OCI-LY1 (cell line): Measurements from ENCODE around the gene ULBP2.

ENCODE experiments used
- H2AFZ ChIP-seq: fragments of 200-600 bp; sonication (generic), shearing (Covaris generic); 2 replicates; pipeline ENCODE4 v1.6.0; 2014; ENCODE audit warnings: antibody characterized with exemption, mild to moderate bottlenecking, low read length
- H3F3A ChIP-seq: fragments of 200-600 bp; sonication (generic), shearing (Covaris generic); 2 replicates; pipeline ENCODE4 v1.6.0; 2014; ENCODE audit warnings: mild to moderate bottlenecking, antibody characterized with exemption, low read length, moderate library complexity; ENCODE audit not compliant: insufficient read depth
- H3K27ac ChIP-seq: fragments of 200-600 bp; sonication (generic); 2 replicates; pipeline ENCODE4 v1.5.1; 2014; ENCODE audit warnings: low read length, mixed run types, mild to moderate bottlenecking, low read depth; ENCODE audit not compliant: poor library complexity, severe bottlenecking
- H3K27me3 ChIP-seq: fragments of 200-600 bp; sonication (generic); 2 replicates; pipeline ENCODE4 v1.6.0; 2014; ENCODE audit warnings: antibody characterized with exemption, mild to moderate bottlenecking, low read length, moderate library complexity; ENCODE audit not compliant: insufficient read depth
- H3K36me3 ChIP-seq: fragments of 200-600 bp; sonication (generic); 2 replicates; pipeline ENCODE4 v1.6.1; 2014; ENCODE audit warnings: mild to moderate bottlenecking, antibody characterized with exemption, low read length, moderate library complexity, mixed read lengths; ENCODE audit not compliant: insufficient read depth
- H3K4me1 ChIP-seq: fragments of 200-600 bp; sonication (generic); 2 replicates; pipeline ENCODE4 v1.5.1; 2014; ENCODE audit warnings: mild to moderate bottlenecking, low read length, moderate library complexity; ENCODE audit not compliant: insufficient read depth, severe bottlenecking
- H3K4me2 ChIP-seq: fragments of 200-600 bp; sonication (generic), shearing (Covaris generic); 2 replicates; pipeline ENCODE4 v1.6.1; 2014; ENCODE audit warnings: low read length
- H3K4me3 ChIP-seq: fragments of 200-600 bp; sonication (generic); 2 replicates; pipeline ENCODE4 v1.5.1; 2014; ENCODE audit warnings: low read length, low read depth, mild to moderate bottlenecking, mixed read lengths; ENCODE audit not compliant: poor library complexity, severe bottlenecking
- H3K79me2 ChIP-seq: fragments of 200-600 bp; shearing (Covaris generic); 2 replicates; pipeline ENCODE4 v1.6.1; 2016; ENCODE audit warnings: mixed run types, low read length, mixed read lengths; ENCODE audit not compliant: insufficient read depth
- H3K9ac ChIP-seq: fragments of 200-600 bp; sonication (generic), shearing (Covaris generic); 2 replicates; pipeline ENCODE4 v1.6.1; 2014; ENCODE audit warnings: mild to moderate bottlenecking, low read length, mixed read lengths
- H3K9me2 ChIP-seq: fragments of 200-600 bp; sonication (generic), shearing (Covaris generic); 2 replicates; pipeline ENCODE4 v1.6.1; 2014; ENCODE audit warnings: low read depth, mild to moderate bottlenecking, low read length, mixed read lengths
- H3K9me3 ChIP-seq: fragments of 200-600 bp; shearing (Covaris generic); 2 replicates; pipeline ENCODE4 v1.6.1; 2014; ENCODE audit warnings: low read length, mixed read lengths
- H4K20me1 ChIP-seq: fragments of 200-600 bp; sonication (generic), shearing (Covaris generic); 2 replicates; pipeline ENCODE4 v1.6.0; 2016; ENCODE audit warnings: mild to moderate bottlenecking, low read length; ENCODE audit not compliant: insufficient read depth
- EZH2 ChIP-seq: fragments of 200-600 bp; sonication (generic), shearing (Covaris generic); IDR thresholded peaks from 2 replicates; pipeline ENCODE4 v1.8.0; 2017; ENCODE audit warnings: borderline replicate concordance, mixed run types, mild to moderate bottlenecking, antibody characterized with exemption, low read length, moderate library complexity, mixed read lengths
- TF ChIP-seq, protein P1 (sequence below): fragments of 200-600 bp; sonication (generic), shearing (Covaris generic); IDR thresholded peaks from 2 replicates; pipeline ENCODE4 v1.5.1; 2017; ENCODE audit warnings: mild to moderate bottlenecking, antibody characterized with exemption, low read length, moderate library complexity, mixed read lengths

The ULBP2 gene

DNA sequence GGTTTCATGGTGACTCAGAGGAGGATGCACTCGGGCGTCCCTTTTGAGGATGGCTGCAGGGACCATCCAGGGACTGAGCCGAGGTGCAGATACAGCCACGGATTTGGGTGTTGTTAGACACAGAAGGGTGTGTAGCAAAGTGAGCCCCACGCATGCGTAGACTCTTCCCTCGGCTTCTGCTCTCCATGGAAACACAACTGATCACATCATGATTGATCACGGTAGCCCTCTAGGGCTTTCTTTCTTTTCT is 21.3 kb downstream of the ULBP2 start:
- Histone ChIP-seq H3F3A (no peaks in the 10 kb centered on the region), H3K27ac (no peak overlapping the region), H4K20me1 (no peaks in the 10 kb centered on the region), H3K9ac (peak overlapping the region; percentile 48; the same call in 1 of the 2 replicates), H3K9me3 (no peaks in the 10 kb centered on the region), H3K4me2 (peak overlapping the region; percentile 74), H3K27me3 (no peaks in the 10 kb centered on the region), H3K9me2 (no peaks in the 10 kb centered on the region), H3K4me3 (peak overlapping the region; percentile 59), H3K4me1 (peaks cover 11% of the 10 kb centered on the region), H3K79me2 (no peaks in the 10 kb centered on the region), H2AFZ (0 out of 2 replicates have a peak overlapping the region, but pooled peaks have one; percentile 15), H3K36me3 (no peaks in the 10 kb centered on the region)
- TF ChIP-seq, protein P1, sequence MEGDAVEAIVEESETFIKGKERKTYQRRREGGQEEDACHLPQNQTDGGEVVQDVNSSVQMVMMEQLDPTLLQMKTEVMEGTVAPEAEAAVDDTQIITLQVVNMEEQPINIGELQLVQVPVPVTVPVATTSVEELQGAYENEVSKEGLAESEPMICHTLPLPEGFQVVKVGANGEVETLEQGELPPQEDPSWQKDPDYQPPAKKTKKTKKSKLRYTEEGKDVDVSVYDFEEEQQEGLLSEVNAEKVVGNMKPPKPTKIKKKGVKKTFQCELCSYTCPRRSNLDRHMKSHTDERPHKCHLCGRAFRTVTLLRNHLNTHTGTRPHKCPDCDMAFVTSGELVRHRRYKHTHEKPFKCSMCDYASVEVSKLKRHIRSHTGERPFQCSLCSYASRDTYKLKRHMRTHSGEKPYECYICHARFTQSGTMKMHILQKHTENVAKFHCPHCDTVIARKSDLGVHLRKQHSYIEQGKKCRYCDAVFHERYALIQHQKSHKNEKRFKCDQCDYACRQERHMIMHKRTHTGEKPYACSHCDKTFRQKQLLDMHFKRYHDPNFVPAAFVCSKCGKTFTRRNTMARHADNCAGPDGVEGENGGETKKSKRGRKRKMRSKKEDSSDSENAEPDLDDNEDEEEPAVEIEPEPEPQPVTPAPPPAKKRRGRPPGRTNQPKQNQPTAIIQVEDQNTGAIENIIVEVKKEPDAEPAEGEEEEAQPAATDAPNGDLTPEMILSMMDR = no peak
- no peak for TF ChIP-seq EZH2

DNA sequence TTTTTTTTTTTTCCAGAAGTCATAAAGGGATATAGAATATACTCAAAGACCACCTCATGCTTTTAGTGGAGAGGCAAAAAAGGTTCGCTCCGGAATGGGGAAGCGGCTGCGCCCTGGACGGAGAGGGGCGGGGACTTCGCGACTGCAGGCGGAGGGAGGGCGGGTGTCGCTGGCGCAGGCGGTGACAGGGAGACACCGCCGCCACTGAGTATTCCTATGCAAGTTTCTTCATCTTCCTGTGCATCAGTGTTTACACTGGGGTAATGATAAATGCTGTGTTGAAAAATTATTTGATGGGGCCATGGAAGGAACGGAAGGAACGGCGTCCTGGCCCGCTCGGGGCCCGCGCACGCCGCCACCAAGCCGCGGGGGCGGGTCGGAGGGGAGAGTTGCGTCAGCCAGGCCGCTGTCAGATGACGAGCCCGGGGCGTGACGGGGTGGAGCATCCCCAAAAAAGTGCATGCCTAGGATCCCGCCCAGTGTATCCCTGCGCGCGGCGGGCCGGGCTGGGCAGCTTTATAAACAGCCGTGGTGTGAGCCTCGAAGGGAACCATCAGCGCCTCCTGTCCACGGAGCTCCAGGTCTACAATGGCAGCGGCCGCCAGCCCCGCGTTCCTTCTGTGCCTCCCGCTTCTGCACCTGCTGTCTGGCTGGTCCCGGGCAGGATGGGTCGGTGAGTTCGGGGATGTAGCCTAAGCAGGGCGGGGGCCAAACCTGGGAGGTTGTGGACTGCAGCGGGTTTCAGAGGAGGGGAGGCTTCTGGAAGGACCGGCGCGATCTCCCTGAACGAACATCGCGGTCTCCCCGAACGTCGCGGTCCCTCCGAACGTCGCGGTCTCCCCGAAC is 21.9 kb downstream of the ULBP2 start, which contains the start of gene ULBP1:
ULBP1 (plus strand) TSS at position 482 of the 846 bp plus-strand sequence; CDS start at position 589, 107 bp downstream.
- Histone ChIP-seq H3K9ac (peak within 1 kb of the TSS; percentile 48), H3K79me2 (no peaks in the 10 kb centered on the region), H4K20me1 (no peaks in the 10 kb centered on the region), H3K9me3 (no peaks in the 10 kb centered on the region), H3K4me1 (peaks cover 11% of the 10 kb centered on the region), H3K4me2 (peak within 1 kb of the TSS; percentile 74), H2AFZ (0 out of 2 replicates have a peak within 1 kb of the TSS, but pooled peaks have one; percentile 15), H3K9me2 (no peaks in the 10 kb centered on the region), H3K4me3 (peak within 1 kb of the TSS; percentile 59), H3K27ac (no peak within 1 kb of the TSS), H3K36me3 (no peaks in the 10 kb centered on the region), H3K27me3 (no peaks in the 10 kb centered on the region), H3F3A (no peaks in the 10 kb centered on the region)
- no peak for TF ChIP-seq EZH2
- TF ChIP-seq, protein P1 = no peak

DNA sequence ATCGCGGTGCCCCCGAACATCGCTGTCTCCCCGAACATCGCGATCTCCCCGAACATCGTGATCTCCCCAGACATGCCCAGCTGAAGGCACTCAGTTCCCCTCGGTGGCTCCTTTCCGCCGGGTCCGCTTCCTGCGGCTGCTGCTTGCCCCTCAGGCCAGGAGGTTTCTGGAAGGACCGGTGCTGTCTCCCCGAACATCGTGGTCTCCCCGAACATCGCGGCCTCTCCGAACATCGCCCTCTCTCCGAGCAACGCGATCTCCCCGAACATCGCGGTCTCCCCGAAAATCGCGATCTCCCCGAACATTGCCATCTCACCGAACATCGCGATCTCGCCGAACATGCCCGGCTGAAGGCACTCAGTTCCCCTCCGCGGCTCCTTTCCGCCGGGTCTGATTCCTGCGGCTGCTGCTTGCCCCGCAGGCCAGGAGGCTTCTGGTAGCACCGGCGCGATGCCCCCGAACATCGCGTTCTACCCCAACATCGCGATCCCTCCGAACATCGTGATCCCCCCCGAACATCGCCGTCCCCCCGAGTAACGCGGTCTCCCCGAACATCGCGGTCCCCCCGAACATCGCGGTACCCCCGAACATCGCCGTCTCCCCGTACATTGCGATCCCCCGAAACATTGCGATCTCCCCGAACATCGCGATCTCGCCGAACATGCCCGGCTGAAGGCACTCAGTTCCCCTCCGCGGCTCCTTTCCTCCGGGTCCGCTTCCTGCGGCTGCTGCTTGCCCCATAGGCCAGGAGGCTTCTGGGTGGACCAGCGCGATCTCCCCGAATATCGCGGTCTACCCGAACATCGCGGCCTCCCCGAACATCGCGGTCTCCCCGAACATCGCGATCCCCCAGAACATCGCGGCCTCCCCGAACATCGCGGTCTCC is 22.7 kb downstream of the ULBP2 start:
- Histone ChIP-seq H3F3A (no peaks in the 10 kb centered on the region), H3K9me2 (no peaks in the 10 kb centered on the region), H3K4me3 (peak overlapping the region; percentile 59), H4K20me1 (no peaks in the 10 kb centered on the region), H2AFZ (no peak overlapping the region), H3K27ac (no peak overlapping the region), H3K27me3 (no peaks in the 10 kb centered on the region), H3K4me1 (peaks cover 11% of the 10 kb centered on the region), H3K9me3 (no peaks in the 10 kb centered on the region), H3K79me2 (no peaks in the 10 kb centered on the region), H3K9ac (no peak overlapping the region), H3K4me2 (peak overlapping the region; percentile 74; the same call in 1 of the 2 replicates), H3K36me3 (no peaks in the 10 kb centered on the region)
- TF ChIP-seq, protein P1 = no peak
- no peak for TF ChIP-seq EZH2
